CD4-positive, alpha-beta T cell (primary cell): ENCODE measurements around the gene LSM11. TPM values are rescaled to one million over a fixed set of nuclear protein-coding genes. Genes with fewer than 3 reads are reported as not detected.

Source experiments
- ATAC-seq: fragments of 200-7000 bp; cut with Tn5 transposase; one replicate; pipeline ENCODE4 v1.10.0; 2022; ENCODE audit warnings: mild to moderate bottlenecking; ENCODE audit not compliant: poor library complexity
- CTCF ChIA-PET: fragments of 350-600 bp; sonication (Branson Sonifier 250); formaldehyde crosslinking; loops from one replicate; lab custom pipeline; 2021; ENCODE audit warnings: antibody characterized with exemption, inconsistent platforms; lab: Charles Lee
- POLR2A ChIA-PET: fragments of 350-600 bp; sonication (Branson Sonifier 250); formaldehyde crosslinking; loops from one replicate; lab custom pipeline; 2021; ENCODE audit warnings: antibody characterized with exemption, inconsistent platforms; lab: Charles Lee
- DNase-seq, 14 experiments: peaks; one replicate each; pipeline ENCODE4 v3.0.0-alpha.2; 2013 to 2020; ENCODE audit warnings: mixed read lengths in 2 of 14
- H3K27ac ChIP-seq, 2 donors: one replicate each; pipeline versions ENCODE4 v1.5.1 to v1.7.0; 2013; ENCODE audit warnings: low read length in 2 of 2, low read depth in 1 of 2, mild to moderate bottlenecking in 1 of 2
- H3K27me3 ChIP-seq, 2 experiments: 1 replicate in 1 of 2; 2 replicates in 1 of 2; pipeline versions ENCODE4 v1.6.1 to v1.7.0; 2013; ENCODE audit warnings: low read length in 2 of 2, control low read depth in 1 of 2, mild to moderate bottlenecking in 1 of 2, moderate library complexity in 1 of 2; ENCODE audit not compliant: insufficient read depth in 2 of 2, control insufficient read depth in 1 of 2
- H3K36me3 ChIP-seq: one replicate; pipeline ENCODE4 v1.6.1; 2013; ENCODE audit warnings: low read length, control low read depth; ENCODE audit not compliant: insufficient read depth
- H3K4me1 ChIP-seq: one replicate; pipeline ENCODE4 v1.6.1; 2013; ENCODE audit warnings: low read length, control low read depth; ENCODE audit not compliant: insufficient read depth
- H3K4me3 ChIP-seq: one replicate; pipeline ENCODE4 v1.5.1; 2013; ENCODE audit warnings: mild to moderate bottlenecking, low read length, moderate library complexity
- H3K9me3 ChIP-seq, 2 experiments: 1 replicate in 1 of 2; 2 replicates in 1 of 2; pipeline versions ENCODE4 v1.6.1 to v1.7.0; 2013; ENCODE audit warnings: low read length in 2 of 2, mild to moderate bottlenecking in 2 of 2, control low read depth in 1 of 2, moderate library complexity in 1 of 2; ENCODE audit not compliant: control insufficient read depth in 1 of 2, insufficient read depth in 1 of 2
- H3K27ac Mint-ChIP-seq: one replicate; pipeline ENCODE4 v1.8.0; 2020; ENCODE audit warnings: mixed read lengths
- H3K27me3 Mint-ChIP-seq: one replicate; pipeline ENCODE4 v1.8.0; 2021; ENCODE audit warnings: mixed read lengths
- H3K36me3 Mint-ChIP-seq: one replicate; pipeline ENCODE4 v1.8.0; 2021; ENCODE audit warnings: low read depth, mixed read lengths
- H3K4me1 Mint-ChIP-seq: one replicate; pipeline ENCODE4 v1.8.0; 2021; ENCODE audit warnings: low read depth, mixed read lengths
- H3K4me3 Mint-ChIP-seq: one replicate; pipeline ENCODE4 v1.8.0; 2020; ENCODE audit warnings: mild to moderate bottlenecking, mixed read lengths
- H3K9me3 Mint-ChIP-seq: one replicate; pipeline ENCODE4 v1.8.0; 2020; ENCODE audit warnings: mixed read lengths
- intact Hi-C, 2 experiments: fragments of 100-400 bp; cut with DNase I in 1 of 2; cut with micrococcal nuclease in 1 of 2; formaldehyde crosslinking; loops; one replicate each; pipeline versions ENCODE4 v1.15.1 to v1.9.0; 2023 to 2025; cut with DNase I, micrococcal nuclease
- total RNA-seq, 174 experiments: library from RNA in 2 of 174; stranded (reverse) in 2 of 174; gene quantifications; one replicate each; pipeline ENCODE4 v1.2.3 and lab custom pipeline; 2021 to 2026
- TF ChIP-seq, protein P1 (sequence below): fragments of 200-600 bp; IDR thresholded peaks from one replicate; pipeline ENCODE4 v1.8.0; 2022; ENCODE audit warnings: antibody characterized with exemption, mild to moderate bottlenecking

LSM11 gene
- total RNA-seq, 2 experiments from 2014 or later: 0.49 to 0.70 TPM

DNA sequence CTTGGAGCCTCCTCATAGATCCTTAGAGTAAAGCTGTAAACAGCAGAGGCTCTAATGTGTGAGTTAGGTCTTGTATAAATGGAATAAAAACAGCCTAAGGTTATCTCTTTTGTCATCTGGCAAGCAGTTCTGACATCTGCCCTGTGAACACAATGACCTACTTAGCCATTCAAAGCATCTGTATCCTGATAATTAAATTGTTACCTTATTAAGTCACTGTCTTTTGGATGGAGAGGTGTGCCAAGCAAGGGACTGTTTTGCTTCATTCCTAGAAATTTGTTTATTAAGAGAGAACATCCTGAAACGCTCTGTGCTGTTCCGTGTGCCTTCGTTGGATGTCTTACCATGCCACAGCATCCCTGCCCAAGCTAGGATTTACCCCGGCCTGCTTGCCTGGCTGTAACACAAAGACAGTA lies 1.5 kb downstream of the LSM11 start:
- Histone ChIP-seq H3K27ac (no peak overlapping the region), H3K36me3 (no peaks in the 10 kb centered on the region), H3K27me3 (no peaks in the 10 kb centered on the region), H3K4me3 (no peak overlapping the region), H3K9me3 (no peaks in the 10 kb centered on the region), H3K4me1 (peaks cover 20% of the 10 kb centered on the region)
- ChIA-PET CTCF (interaction anchor here (1.3 to 2.2 kb wide), 2 partner anchors 26 to 313 kb away, joined by 3 to 16 read pairs; no protein-coding TSS in a partner anchor), POLR2A (no interaction called here)
- ATAC-seq (no peak), DNase-seq (no peak)
- Mint-ChIP-seq H3K4me1 (peaks cover 35% of the 10 kb centered on the region), H3K27me3 (no peaks in the 10 kb centered on the region), H3K9me3 (no peaks in the 10 kb centered on the region), H3K36me3 (peaks cover 9% of the 10 kb centered on the region), H3K4me3 (peak overlapping the region; percentile 86), H3K27ac (no peak overlapping the region)
- intact Hi-C loops: loop anchor here in 1 of 2 experiments (5.0 kb wide), 1 partner anchor 112 kb away; the partner anchor contains the start of gene CLINT1
- TF ChIP-seq, protein P1, sequence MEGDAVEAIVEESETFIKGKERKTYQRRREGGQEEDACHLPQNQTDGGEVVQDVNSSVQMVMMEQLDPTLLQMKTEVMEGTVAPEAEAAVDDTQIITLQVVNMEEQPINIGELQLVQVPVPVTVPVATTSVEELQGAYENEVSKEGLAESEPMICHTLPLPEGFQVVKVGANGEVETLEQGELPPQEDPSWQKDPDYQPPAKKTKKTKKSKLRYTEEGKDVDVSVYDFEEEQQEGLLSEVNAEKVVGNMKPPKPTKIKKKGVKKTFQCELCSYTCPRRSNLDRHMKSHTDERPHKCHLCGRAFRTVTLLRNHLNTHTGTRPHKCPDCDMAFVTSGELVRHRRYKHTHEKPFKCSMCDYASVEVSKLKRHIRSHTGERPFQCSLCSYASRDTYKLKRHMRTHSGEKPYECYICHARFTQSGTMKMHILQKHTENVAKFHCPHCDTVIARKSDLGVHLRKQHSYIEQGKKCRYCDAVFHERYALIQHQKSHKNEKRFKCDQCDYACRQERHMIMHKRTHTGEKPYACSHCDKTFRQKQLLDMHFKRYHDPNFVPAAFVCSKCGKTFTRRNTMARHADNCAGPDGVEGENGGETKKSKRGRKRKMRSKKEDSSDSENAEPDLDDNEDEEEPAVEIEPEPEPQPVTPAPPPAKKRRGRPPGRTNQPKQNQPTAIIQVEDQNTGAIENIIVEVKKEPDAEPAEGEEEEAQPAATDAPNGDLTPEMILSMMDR: no peak

DNA sequence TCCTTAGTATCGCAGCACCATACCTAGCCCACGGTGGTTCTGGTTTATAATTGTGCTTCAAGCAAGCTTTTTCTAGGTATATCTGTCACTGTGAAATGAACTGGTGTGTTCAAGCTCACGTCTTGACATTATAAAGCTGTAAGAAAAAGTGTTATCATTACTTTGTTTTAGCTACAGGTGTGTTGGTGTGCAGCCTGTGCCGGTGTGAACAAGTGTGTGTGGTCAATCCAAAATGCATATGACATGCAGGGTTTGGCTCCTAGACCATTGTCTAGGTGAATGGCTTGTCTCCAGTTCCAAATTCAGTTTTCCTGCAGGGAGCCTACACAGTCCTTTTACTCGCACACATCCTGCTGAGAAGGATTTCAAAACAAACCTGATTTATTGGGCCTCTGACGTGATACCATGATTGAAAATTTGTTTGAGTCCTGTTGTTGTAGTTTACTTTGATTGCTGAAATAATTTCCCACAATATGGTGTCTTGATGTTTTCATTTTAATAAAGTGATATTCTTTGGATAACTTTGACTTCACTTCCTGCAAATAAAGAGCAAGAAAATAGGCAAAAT lies 3.7 kb downstream of the LSM11 start:
- H3K9me3 ChIP-seq: no peaks in the 10 kb centered on the region
- CTCF ChIA-PET: interaction anchor here (1.1 kb wide), 1 partner anchor 15 kb away, joined by 3 read pairs; no protein-coding TSS in a partner anchor
- TF ChIP-seq, protein P1: no peak
- ATAC-seq: no peak
- H3K4me1 ChIP-seq: peaks cover 20% of the 10 kb centered on the region
- Mint-ChIP-seq H3K4me1 (peaks cover 31% of the 10 kb centered on the region), H3K36me3 (peaks cover 17% of the 10 kb centered on the region), H3K4me3 (peak overlapping the region; percentile 26), H3K9me3 (no peaks in the 10 kb centered on the region), H3K27me3 (no peaks in the 10 kb centered on the region), H3K27ac (no peak overlapping the region)
- peaks cover 7% of the 10 kb centered on the region for H3K36me3 ChIP-seq
- no peak overlapping the region for H3K27ac ChIP-seq
- intact Hi-C loops: loop anchor here in 1 of 2 experiments (5.0 kb wide), 1 partner anchor 110 kb away; the partner anchor contains the start of gene CLINT1
- POLR2A ChIA-PET: no interaction called here
- DNase-seq: no peak
- no peak overlapping the region for H3K4me3 ChIP-seq
- no peaks in the 10 kb centered on the region for H3K27me3 ChIP-seq

DNA sequence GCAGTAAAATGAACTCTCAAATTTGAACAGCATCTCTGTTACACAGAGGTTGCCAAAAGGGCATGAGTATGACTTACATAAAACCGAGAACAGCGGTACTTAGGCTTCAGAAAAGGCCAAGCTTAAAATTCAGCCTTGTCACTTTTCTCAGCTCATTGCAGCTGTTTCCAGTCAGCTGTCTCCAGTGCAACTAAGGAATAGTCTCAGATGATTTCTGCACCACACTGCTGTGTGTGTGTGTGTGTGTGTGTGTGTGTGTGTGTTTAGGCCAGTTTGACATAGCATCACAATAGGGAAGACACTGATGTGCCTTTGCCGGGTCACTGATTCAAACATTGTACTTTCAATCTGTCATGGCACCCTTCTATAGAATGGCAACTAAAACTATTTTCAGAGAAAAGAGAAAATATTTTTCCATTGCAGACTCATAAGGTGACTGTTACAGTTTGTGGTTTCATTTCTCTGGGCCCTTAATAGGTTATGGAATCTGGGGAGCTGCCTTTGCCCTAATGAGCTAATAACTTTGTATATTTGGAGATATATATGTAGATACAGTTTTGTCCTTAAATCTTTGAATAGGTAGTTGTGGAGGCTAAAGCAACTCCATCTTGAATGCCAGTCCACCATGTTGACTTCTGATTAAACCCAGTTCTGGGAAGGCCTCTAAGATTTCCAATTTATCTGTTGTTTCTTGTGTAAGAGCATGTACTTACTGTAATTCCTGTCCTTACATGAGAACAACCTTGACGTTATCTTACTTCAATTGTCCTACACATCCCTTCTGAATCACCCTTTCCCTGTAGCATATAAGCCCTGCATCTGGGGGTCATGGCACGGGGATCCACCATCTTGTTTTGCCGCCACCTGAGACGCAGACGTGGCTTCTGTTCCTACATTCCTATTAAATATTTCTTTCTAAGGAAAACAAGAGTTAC lies 4.5 kb downstream of the LSM11 start:
- Histone ChIP-seq H3K9me3 (no peaks in the 10 kb centered on the region), H3K4me3 (no peak overlapping the region), H3K4me1 (peaks cover 16% of the 10 kb centered on the region), H3K27me3 (no peaks in the 10 kb centered on the region), H3K36me3 (peaks cover 9% of the 10 kb centered on the region), H3K27ac (no peak overlapping the region)
- H3K36me3 Mint-ChIP-seq: peaks cover 25% of the 10 kb centered on the region
- no peak for ATAC-seq
- TF ChIP-seq, protein P1: no peak
- no peak overlapping the region for H3K27ac Mint-ChIP-seq
- intact Hi-C loops: loop anchor here in 1 of 2 experiments (5.0 kb wide), 1 partner anchor 109 kb away; the partner anchor contains the start of gene CLINT1
- no peaks in the 10 kb centered on the region for H3K9me3 Mint-ChIP-seq
- ChIA-PET POLR2A (no interaction called here), CTCF (no interaction called here)
- no peak overlapping the region for H3K4me3 Mint-ChIP-seq
- H3K27me3 Mint-ChIP-seq: no peaks in the 10 kb centered on the region
- H3K4me1 Mint-ChIP-seq: peaks cover 29% of the 10 kb centered on the region
- no peak for DNase-seq
